HG03066 (cell line): Measurements from ENCODE around the gene TBX10.
"Not testable (repeated sequence)": the region's sequence is repeated elsewhere in the genome, so short reads cannot be mapped to it uniquely, and the experiment has no call there.

Experiments
- ATAC-seq: cut with Tn5 transposase; IDR thresholded peaks from one replicate; pipeline ENCODE4 v1.9.1; 2021; ENCODE audit warnings: low read depth; ENCODE audit not compliant: unreplicated experiment

The TBX10 gene

DNA sequence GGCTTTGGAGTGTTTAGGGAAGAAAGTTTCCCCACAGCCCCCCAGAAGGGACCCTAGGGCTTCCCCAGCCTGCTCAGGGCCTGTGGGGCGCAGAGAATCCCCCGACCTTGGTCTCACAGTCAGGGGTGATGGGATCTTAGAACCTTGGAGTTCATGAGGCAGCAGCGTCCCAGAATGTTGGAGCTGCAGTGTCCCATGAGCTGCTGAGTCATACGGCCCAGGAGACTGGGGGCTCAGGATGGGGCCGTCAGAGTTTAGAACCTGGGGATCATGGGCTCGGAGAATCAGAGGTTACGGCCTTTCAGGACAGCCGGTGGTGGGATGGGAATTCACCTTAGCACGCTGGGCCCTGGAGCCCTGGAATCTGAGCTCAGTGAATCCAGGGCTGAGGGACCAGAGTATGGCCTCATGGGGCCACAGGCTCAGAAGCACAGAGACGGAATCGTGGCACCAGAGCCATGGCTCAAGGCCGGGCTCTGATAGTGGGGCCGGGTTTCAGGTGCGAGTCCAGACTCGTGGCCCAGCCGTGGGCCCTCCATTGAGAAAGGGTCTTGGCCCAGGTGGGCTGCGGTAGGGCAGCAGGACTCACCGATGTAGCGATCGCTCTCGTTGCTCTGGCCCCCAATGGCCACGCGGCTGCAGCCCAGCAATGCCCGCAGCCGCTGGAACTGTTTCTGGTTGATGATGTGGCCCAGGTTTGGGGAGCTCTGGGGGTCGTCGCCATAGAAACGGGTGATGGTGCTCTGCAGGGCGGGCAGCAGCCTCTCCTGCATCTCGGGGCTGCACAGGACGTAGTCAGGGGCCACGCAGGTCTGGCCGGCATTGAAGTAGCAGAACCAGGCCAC is 25.4 kb upstream of the TBX10 start:
- ATAC-seq = no peak

- ATAC-seq = no peak
Observed at GRCh38 chr11:67664213-67664585, 24.6 kb upstream of the TBX10 start.

DNA sequence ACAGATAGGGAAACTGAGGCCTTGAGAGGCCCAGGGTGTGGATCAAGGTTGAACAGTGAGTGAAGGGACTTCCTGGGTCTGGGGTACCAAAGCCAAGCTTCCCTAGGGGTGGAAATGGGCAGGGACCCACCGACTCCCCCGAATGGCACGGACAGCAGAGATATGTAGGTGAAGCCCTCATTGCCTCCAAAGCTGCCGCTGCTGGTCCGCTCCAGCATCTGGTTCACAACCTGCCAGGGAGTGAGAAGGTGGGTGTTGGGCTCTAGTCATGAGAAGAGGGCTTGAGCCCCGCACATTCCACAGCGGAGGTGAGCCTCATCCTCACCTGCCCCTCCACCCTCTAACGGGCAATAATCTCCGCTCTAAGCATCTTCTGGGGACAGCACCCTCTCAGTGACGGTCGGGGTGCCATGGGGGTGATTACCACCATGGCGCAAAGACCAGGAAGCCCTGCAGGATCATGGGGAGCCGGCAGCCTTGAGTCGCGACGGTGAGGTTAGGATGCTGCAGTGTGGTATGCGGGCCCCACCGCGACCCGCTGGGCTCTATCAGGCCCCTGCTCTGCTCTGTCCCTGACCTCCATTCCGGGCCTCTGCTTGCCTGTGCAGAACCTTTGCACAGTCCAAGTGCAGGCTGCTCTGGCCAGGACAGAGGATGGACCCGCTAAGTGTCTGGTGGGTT is 24.1 kb upstream of the TBX10 start:
- no peak for ATAC-seq

GRCh38 chr11:67662835-67663531 is 23.4 kb upstream of the TBX10 start:
- no peak for ATAC-seq

- no peak for ATAC-seq
Observed at GRCh38 chr11:67662142-67662834, 22.7 kb upstream of the TBX10 start.

GRCh38 chr11:67660752-67661151 is 21.2 kb upstream of the TBX10 start:
- ATAC-seq = not testable (repeated sequence)

DNA sequence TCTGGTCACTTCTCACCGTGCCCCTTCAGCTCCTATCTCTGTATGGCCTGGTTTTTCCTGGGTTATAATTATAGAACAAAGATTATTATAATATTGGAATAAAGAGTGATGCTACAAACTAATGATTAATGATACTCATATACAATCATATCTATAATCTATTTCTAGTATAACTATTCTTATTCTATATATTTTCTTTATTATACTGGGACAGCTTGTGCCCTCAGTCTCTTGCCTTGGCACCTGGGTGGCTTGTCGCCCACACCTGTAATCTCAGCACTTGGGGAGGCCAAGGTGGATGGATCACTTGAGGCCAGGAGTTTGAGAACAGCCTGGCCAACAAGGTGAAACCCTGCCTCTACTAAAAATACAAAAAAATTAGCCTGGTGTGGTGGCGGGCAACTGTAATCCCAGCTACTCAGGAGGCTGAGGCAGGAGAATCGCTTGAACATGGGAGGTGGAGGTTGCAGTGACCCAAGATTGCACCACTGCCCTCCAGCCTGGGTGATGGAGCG is 20.1 kb upstream of the TBX10 start:
- ATAC-seq = not testable (repeated sequence)

GRCh38 chr11:67657300-67657699 is 17.7 kb upstream of the TBX10 start:
- no peak for ATAC-seq

DNA sequence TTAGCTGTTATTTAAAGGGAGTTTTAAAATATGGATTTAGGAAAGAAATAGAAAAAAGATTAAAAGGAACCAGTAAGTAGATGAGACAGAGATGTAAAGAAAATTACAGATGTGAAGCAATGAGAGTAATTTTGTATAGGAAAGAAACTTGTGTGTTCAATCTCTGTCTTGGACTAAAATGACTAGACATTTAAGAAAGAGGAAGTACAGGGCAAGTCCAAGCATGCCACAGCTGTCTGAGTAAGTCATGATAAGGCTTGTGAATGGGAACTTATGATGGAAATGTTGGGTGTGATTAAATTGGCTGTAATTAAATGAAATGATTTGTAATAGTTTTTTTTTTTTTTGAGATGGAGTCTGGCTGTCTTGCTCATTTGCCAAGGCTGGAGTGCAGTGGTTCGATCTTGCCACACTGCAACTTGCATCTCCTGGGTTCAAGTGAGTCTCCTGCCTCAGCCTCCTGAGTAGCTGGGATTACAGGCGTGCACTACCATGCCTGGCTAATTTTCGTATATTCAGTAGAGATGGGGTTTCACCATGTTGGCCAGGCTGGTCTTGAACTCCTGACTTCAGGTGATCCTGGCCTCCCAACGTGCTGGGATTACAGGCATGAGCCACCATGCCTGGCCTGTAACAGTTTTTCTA is 16.8 kb upstream of the TBX10 start:
- no peak for ATAC-seq

DNA sequence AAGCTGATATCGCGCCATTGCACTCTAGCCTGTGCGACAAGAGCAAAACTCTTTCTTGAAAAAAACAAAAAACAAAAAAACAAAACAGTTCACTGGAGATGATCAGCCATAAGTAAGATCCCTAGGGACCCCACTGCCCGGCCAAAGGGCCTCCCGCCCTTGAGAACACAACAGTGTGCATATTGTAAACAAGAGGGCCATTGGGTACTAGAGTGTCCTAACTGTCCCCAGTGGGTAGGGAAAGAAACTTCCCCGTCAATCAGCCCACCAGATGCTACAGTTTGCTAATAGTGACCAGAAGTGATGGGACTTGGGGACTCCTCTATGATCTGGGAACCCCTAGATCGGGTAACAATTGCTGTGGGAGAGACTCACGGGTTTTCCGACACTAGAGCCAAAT is 14.7 kb upstream of the TBX10 start:
- no peak for ATAC-seq

DNA sequence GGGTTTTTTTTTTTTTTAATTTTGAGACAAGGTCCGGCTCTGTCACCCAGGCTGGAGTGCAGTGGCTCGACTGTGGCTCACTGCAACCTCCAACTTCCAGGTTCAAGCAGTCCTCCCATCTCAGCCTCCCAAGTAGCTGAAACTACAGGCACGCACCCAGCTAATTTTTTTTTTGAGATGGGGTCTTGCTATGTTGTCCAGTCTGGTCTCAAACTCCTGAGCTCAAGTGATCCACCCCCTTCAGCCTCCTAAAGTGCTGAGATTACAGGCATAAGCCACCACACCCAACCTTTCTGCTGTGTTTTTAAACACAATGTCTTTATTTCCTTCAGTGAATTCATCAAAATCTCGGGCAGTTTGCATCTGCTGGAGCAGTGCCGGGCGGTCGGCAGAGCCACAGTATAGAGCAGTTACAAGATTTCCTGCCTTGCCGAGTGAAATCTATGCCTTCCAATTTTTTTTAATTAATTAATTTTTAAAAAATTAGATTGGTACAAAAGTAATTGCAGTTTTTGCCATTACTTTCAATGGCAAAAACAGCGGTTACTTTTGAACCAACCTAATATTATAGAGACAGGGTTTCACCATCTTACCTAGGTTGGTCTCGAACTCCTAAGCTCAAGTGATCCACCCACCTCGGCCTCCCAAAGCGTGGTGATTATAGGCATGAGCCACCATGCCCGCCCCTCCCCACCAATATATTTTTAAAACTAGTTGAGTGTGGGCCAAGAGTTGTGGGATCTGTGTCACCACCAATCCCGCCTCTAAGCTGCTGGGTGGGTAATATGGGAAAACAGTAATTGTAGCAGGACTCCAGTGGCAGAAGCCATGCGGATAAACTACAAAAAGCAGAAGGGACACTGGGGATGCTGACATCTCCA is 13.6 kb upstream of the TBX10 start:
- ATAC-seq = no peak

GRCh38 chr11:67651976-67652781 is 12.6 kb upstream of the TBX10 start:
- no peak for ATAC-seq

DNA sequence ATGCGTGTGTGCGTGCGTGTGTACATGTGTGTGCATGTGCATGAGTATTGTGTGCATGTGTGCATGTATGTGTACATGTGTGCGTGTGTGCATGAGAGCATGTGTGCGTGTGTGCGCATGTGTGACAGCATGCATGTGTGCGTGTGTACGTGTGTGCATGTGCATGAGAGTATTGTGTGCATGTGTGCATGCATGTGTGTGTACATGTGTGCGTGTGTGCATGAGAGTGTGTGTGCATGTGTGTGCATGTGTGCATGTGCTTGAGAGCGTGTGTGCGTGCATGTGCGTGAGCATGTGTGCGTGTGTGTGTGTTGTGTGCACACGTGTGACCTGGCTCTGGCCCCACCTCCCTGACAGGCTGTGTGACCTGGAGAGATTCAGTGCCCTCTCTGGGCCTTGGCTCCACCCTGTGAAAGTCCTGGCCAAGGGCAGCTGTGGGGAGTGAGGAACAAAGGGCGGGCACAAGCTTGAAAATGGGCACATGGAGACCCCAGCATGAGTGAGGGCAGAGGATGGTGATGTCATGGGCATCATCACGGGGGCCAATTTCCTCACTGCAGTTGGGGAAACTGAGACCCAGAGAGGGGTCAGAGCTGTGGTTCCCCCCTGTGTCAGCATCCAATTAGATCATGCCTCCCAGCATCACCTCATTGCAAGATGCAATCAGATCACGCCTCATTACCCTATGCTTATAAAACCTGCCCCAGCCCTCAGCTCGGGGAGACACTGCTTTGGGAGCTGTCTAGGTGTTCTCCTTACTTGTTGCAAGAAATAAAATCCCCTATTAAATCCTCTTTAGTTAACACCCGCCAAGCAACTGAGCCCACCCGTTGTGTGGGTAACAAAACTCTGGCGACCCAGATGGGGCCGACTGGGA is 10.3 kb upstream of the TBX10 start:
- no peak for ATAC-seq

- no peak for ATAC-seq
Observed at GRCh38 chr11:67648796-67649613, 9.4 kb upstream of the TBX10 start.

GRCh38 chr11:67648140-67648795 is 8.7 kb upstream of the TBX10 start:
- no peak for ATAC-seq

- no peak for ATAC-seq
Observed at GRCh38 chr11:67647471-67647870, 7.9 kb upstream of the TBX10 start.
